Left kidney (tissue), 8 donors: ENCODE data around the gene OR10A2. TPM values are rescaled to one million over a fixed set of nuclear protein-coding genes. Genes with fewer than 3 reads are reported as not detected.
"Not testable (repeated sequence)": the region's sequence is repeated elsewhere in the genome, so short reads cannot be mapped to it uniquely, and the experiment has no call there.

Experiments used
- DNase-seq: peaks from one replicate; pipeline ENCODE4 v3.0.0-alpha.2; 2013
- long read RNA-seq, 8 donors: transcript quantifications; one replicate each; lab custom pipeline, GENCODE V29; 2026
- polyA plus RNA-seq: library from polyadenylated mRNA; unstranded; fragments of 120-200 nt; gene quantifications from one replicate; pipeline ENCODE4 v1.2.1, GENCODE V29; 2013; ENCODE audit not compliant: insufficient read length

The OR10A2 gene
- polyA plus RNA-seq, result 0.08 TPM
- long read RNA-seq, donor 1, result 0 reads
- long read RNA-seq, donor 2, result 0 reads
- long read RNA-seq, donor 3, result 0 reads
- long read RNA-seq, donor 4, result 0 reads
- long read RNA-seq, donor 5, result 0 reads
- long read RNA-seq, donor 6, result 0 reads
- long read RNA-seq, donor 7, result 0 reads
- long read RNA-seq, donor 8, partial matches to known transcripts, result 0 of 1 reads
- long read RNA-seq, donor 8, other reads (novel, unspliced or antisense), result 0 of 1 reads

GRCh38 chr11:6862961-6863360 is at the start of gene OR10A2:
OR10A2 (plus strand) TSS chr11:6863057; CDS start chr11:6869755, 6,698 bp downstream.
- DNase-seq, result no peak

GRCh38 chr11:6813656-6814055 is 49.2 kb upstream of the OR10A2 start:
- DNase-seq, result no peak

GRCh38 chr11:6817694-6818093 is 45.2 kb upstream of the OR10A2 start:
- DNase-seq, result no peak

GRCh38 chr11:6818967-6819366 is 43.9 kb upstream of the OR10A2 start:
- no peak for DNase-seq

- no peak for DNase-seq
These were observed 38.6 kb upstream of the OR10A2 start for GRCh38 chr11:6824136-6824823.

GRCh38 chr11:6825231-6825744 is 37.6 kb upstream of the OR10A2 start:
- DNase-seq, result no peak

- DNase-seq, result no peak
These were observed 34.8 kb upstream of the OR10A2 start for GRCh38 chr11:6828103-6828502.

GRCh38 chr11:6833356-6833755 is 29.5 kb upstream of the OR10A2 start:
- DNase-seq, result no peak

GRCh38 chr11:6834021-6834420 is 28.8 kb upstream of the OR10A2 start:
- no peak for DNase-seq

GRCh38 chr11:6841694-6842093 is 21.2 kb upstream of the OR10A2 start:
- DNase-seq, result no peak

GRCh38 chr11:6843670-6844069 is 19.2 kb upstream of the OR10A2 start:
- no peak for DNase-seq

GRCh38 chr11:6844356-6844755 is 18.5 kb upstream of the OR10A2 start:
- DNase-seq, result no peak

GRCh38 chr11:6845383-6845782 is 17.5 kb upstream of the OR10A2 start, which contains the start of gene OR10A5:
OR10A5 (plus strand) TSS chr11:6845683; CDS start chr11:6845683, 0 bp downstream.
- DNase-seq, result no peak

- no peak for DNase-seq
These were observed 12.3 kb upstream of the OR10A2 start for GRCh38 chr11:6850526-6850925.

GRCh38 chr11:6854801-6855200 is 8.1 kb upstream of the OR10A2 start:
- DNase-seq, result not testable (repeated sequence)

- no peak for DNase-seq
These were observed 6.8 kb upstream of the OR10A2 start for GRCh38 chr11:6855971-6856541.

- no peak for DNase-seq
These were observed 6.0 kb upstream of the OR10A2 start for GRCh38 chr11:6856871-6857270.

GRCh38 chr11:6864438-6864837 is 1.6 kb downstream of the OR10A2 start:
- DNase-seq, result no peak

GRCh38 chr11:6871278-6871677 is 8.4 kb downstream of the OR10A2 start:
- DNase-seq, result no peak

GRCh38 chr11:6875761-6876160 is 12.9 kb downstream of the OR10A2 start:
- no peak for DNase-seq

GRCh38 chr11:6876325-6876724 is 13.5 kb downstream of the OR10A2 start, which contains the start of gene OR10A4:
OR10A4 (plus strand) TSS chr11:6876625; CDS start chr11:6876648, 23 bp downstream.
- no peak for DNase-seq

- no peak for DNase-seq
These were observed 14.1 kb downstream of the OR10A2 start for GRCh38 chr11:6876914-6877313.

GRCh38 chr11:6882751-6883150 is 19.9 kb downstream of the OR10A2 start:
- DNase-seq, result no peak
